Right lobe of liver (tissue), 4 donors: ENCODE data around the gene ADAMTS2.

ENCODE experiments used
- POLR2A ChIP-seq: fragments of 450-650 bp; IDR thresholded peaks from one replicate; pipeline ENCODE4 v1.6.1; 2017; ENCODE audit warnings: antibody characterized with exemption, mild to moderate bottlenecking
- TF ChIP-seq, protein P1 (sequence below), 4 donors: fragments of 200-600 bp in 3 of 4; fragments of 450-650 bp in 1 of 4; IDR thresholded peaks; one replicate each; pipeline versions ENCODE4 v1.5.1 to v1.8.0; 2016 to 2022; ENCODE audit warnings: antibody characterized with exemption in 4 of 4, mild to moderate bottlenecking in 2 of 4
- donor health status: DM: no; HTN: no; CAD: no.
- donor health status: DM: no; HTN: no; CAD: no.
- donor health status: DM: no; HTN: yes; CAD: no.

DNA sequence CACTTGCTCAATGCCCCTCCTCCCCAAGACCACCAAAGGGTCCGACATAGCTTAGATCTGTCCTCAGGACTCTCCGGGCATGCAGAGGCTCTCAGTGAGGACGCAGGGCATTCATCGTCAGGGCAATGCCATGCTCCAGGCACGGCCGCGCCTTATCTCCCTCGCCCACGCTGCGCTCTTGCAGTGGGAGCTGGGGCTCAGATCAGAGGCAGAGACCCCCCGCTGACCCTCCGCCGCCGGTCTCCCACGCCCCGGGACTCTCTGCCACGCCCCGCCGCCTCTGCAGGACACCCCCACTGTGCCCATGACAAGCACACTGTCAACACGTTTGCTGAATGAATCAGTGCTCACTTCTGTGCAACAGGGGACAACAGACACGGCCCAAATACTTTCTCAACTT, 140.7 kb downstream of the ADAMTS2 start:
- TF ChIP-seq, protein P1, sequence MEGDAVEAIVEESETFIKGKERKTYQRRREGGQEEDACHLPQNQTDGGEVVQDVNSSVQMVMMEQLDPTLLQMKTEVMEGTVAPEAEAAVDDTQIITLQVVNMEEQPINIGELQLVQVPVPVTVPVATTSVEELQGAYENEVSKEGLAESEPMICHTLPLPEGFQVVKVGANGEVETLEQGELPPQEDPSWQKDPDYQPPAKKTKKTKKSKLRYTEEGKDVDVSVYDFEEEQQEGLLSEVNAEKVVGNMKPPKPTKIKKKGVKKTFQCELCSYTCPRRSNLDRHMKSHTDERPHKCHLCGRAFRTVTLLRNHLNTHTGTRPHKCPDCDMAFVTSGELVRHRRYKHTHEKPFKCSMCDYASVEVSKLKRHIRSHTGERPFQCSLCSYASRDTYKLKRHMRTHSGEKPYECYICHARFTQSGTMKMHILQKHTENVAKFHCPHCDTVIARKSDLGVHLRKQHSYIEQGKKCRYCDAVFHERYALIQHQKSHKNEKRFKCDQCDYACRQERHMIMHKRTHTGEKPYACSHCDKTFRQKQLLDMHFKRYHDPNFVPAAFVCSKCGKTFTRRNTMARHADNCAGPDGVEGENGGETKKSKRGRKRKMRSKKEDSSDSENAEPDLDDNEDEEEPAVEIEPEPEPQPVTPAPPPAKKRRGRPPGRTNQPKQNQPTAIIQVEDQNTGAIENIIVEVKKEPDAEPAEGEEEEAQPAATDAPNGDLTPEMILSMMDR (IDR thresholded peaks at IDR 0.05): no peak
- TF ChIP-seq POLR2A: no peak
